Pancreas (tissue), 10 donors: ENCODE results near the gene ETV3L. TPM values are rescaled to one million over a fixed set of nuclear protein-coding genes. Genes with fewer than 3 reads are reported as not detected.
A peak's percentile ranks its signal among the peaks of the same experiment; 100 is the strongest.

Experiments used
- ATAC-seq, 4 donors: fragments of 200-7000 bp; cut with Tn5 transposase; one replicate each; pipeline versions ENCODE4 v1.8.0 to v1.9.1; 2020; ENCODE audit warnings: mild to moderate bottlenecking in 4 of 4, moderate library complexity in 4 of 4
- DNase-seq, 6 donors: peaks; one replicate each; pipeline ENCODE4 v3.0.0-alpha.2; 2020
- FAIRE-seq: peaks from 2 replicates; lab custom pipeline; 2012; peaks lifted over from hg19 to GRCh38; lab: Jason Lieb, UNC
- H3K27ac ChIP-seq, 4 donors: fragments of 200-600 bp; sonication (generic); 1 replicate in 3 of 4; 2 replicates in 1 of 4; pipeline versions ENCODE4 v1.5.0 to v1.8.0; 2020
- H3K27me3 ChIP-seq, 4 donors: fragments of 200-600 bp; one replicate each; pipeline ENCODE4 v1.8.0; 2021
- H3K36me3 ChIP-seq, 3 donors: fragments of 200-600 bp; sonication (generic) in 1 of 3; one replicate each; pipeline versions ENCODE4 v1.5.0 to v1.8.0; 2020 to 2021
- H3K4me1 ChIP-seq, 3 donors: fragments of 200-600 bp; one replicate each; pipeline ENCODE4 v1.8.0; 2021
- H3K4me3 ChIP-seq, 4 donors: fragments of 200-600 bp; sonication (generic) in 2 of 4; one replicate each; pipeline versions ENCODE4 v1.5.0 to v1.8.0; 2020 to 2021
- H3K9me3 ChIP-seq, 4 donors: fragments of 200-600 bp; one replicate each; pipeline ENCODE4 v1.8.0; 2021
- CTCF ChIP-seq, 4 donors: fragments of 200-600 bp; sonication (generic) in 3 of 4; IDR thresholded peaks; one replicate each; pipeline versions ENCODE4 v1.5.0 to v1.8.0; 2021; ENCODE audit warnings: antibody characterized with exemption in 4 of 4
- WGBS, 2 donors: extraction: QIAGEN DNeasy Blood & Tissue Kit; methylation state at CpG; one replicate each; pipeline ENCODE4 v1.1.7; 2013; 5-methylcytosine and 5-hydroxymethylcytosine counted together
- intact Hi-C, 3 donors: fragments of 100-400 bp; cut with DNase I; formaldehyde crosslinking; loops; one replicate each; pipeline versions ENCODE4 v1.11.1 to v1.14.2; 2022
- polyA plus RNA-seq, 2 donors: library from polyadenylated mRNA; stranded (reverse); fragments of 200-250 nt; gene quantifications; one replicate each; pipeline ENCODE4 v1.2.3, GENCODE V29; 2013
- total RNA-seq, 6 donors: library from RNA; stranded (reverse); fragmentation: NEBNext Ultra II Directional in 4 of 6; extraction: Animal tissue kit (Norgen Biotek cat#: 25700) in 4 of 6; gene quantifications; one replicate each; pipeline versions ENCODE4 v1.2.1 to v1.2.4, GENCODE V29; 2021 to 2023
- donor health status: healthy with polysubstance abuse.
- donor health status: DM: no; HTN: no; CAD: no; lungs with moderate emphysema.
- donor health status: DM: no; HTN: no; CAD: no.
- donor health status: control.
- donor health status: control.
- donor health status: Bipolar disorder and iron deficiency.
- donor health status: DM: yes; HTN: yes; CAD: no.
- donor health status: DM: no; HTN: no; CAD: no.
- donor health status: DM: no; HTN: no; CAD: no.
- donor health status: DM: yes; HTN: yes; CAD: no.

Gene ETV3L
- total and polyA plus RNA-seq, 8 donors = 0.14 TPM; not detected in 7

- H3K27me3 ChIP-seq = no peaks in the 10 kb centered on the region
- intact Hi-C loops = no loop called here
- no peak overlapping the region for H3K27ac ChIP-seq
- H3K4me3 ChIP-seq = peak overlapping the region in 2 of 4 donors; percentile 60 to 70
- no peak for TF ChIP-seq CTCF (IDR thresholded peaks at IDR 0.05)
- FAIRE-seq (no peak), ATAC-seq (no peak), DNase-seq (no peak)
- peaks cover 22 to 31% (median 31%) of the 10 kb centered on the region in 3 donors for H3K4me1 ChIP-seq
- H3K36me3 ChIP-seq = no peaks in the 10 kb centered on the region
- 30 to 38% methylated on average over 6 of the region's 6 CpGs for WGBS, 2 donors
- H3K9me3 ChIP-seq = no peaks in the 10 kb centered on the region
Observed at GRCh38 chr1:157044326-157044725, 55.3 kb downstream of the ETV3L start.

- no peak for ATAC-seq
- intact Hi-C loops = no loop called here
- H3K4me3 ChIP-seq = peak overlapping the region in 2 of 4 donors; percentile 60 to 70
Observed at GRCh38 chr1:157043685-157044084, 55.9 kb downstream of the ETV3L start.

GRCh38 chr1:157042846-157043245, 56.8 kb downstream of the ETV3L start:
- ATAC-seq (no peak), DNase-seq (no peak), FAIRE-seq (no peak)
- Histone ChIP-seq H3K9me3 (no peaks in the 10 kb centered on the region), H3K27me3 (no peaks in the 10 kb centered on the region), H3K27ac (no peak overlapping the region), H3K36me3 (no peaks in the 10 kb centered on the region), H3K4me3 (peak overlapping the region in 2 of 4 donors; percentile 60 to 70), H3K4me1 (peaks cover 22 to 31% (median 31%) of the 10 kb centered on the region in 3 donors)
- WGBS, 2 donors = 45 to 47% methylated on average over 2 of the region's 2 CpGs
- intact Hi-C loops = no loop called here
- TF ChIP-seq CTCF (IDR thresholded peaks at IDR 0.05) = no peak

More at GRCh38 chr1:157043685-157044084, 55.9 kb downstream of the ETV3L start:
- Histone ChIP-seq H3K4me1 (peaks cover 22 to 31% (median 31%) of the 10 kb centered on the region in 3 donors), H3K27me3 (no peaks in the 10 kb centered on the region), H3K36me3 (no peaks in the 10 kb centered on the region), H3K27ac (no peak overlapping the region), H3K9me3 (no peaks in the 10 kb centered on the region)
- no peak for FAIRE-seq
- WGBS, 2 donors = 87 to 88% methylated on average over 2 of the region's 2 CpGs
- TF ChIP-seq CTCF (IDR thresholded peaks at IDR 0.05) = no peak
- DNase-seq = no peak

Other genes starting within 250 kb of the ETV3L start
- gene INSRR, start 240.7 kb downstream of the ETV3L start, total RNA-seq = under 1 TPM; 0.03 to 0.47 (median 0.09) TPM
- gene INSRR, start 240.7 kb downstream of the ETV3L start, polyA plus RNA-seq = under 1 TPM; 0.94 to 0.99 TPM
- gene NTRK1, start 238.9 kb downstream of the ETV3L start, total RNA-seq = under 1 TPM; 0.20 to 0.79 (median 0.35) TPM
- 1 to 10 TPM in 1 of 2 donors, under 1 TPM in 1; 0.99 to 1.1 TPM for gene NTRK1, start 238.9 kb downstream of the ETV3L start, polyA plus RNA-seq
- 1 to 10 TPM; 1.7 to 5.6 (median 2.8) TPM for gene PEAR1, start 206.1 kb downstream of the ETV3L start, total RNA-seq
- 1 to 10 TPM; 6.6 to 7.1 TPM for gene PEAR1, start 206.1 kb downstream of the ETV3L start, polyA plus RNA-seq
- not detected for gene LRRC71, start 179.2 kb downstream of the ETV3L start, total RNA-seq
- under 1 TPM; 0.30 to 0.59 TPM for gene LRRC71, start 179.2 kb downstream of the ETV3L start, polyA plus RNA-seq
- gene ARHGEF11, start 54.1 kb downstream of the ETV3L start, total RNA-seq = 10 to 100 TPM in 4 of 6 donors, 1 to 10 TPM in 2; 9.1 to 21.0 (median 11.7) TPM
- 10 to 100 TPM; 11.4 to 15.1 TPM for gene ARHGEF11, start 54.1 kb downstream of the ETV3L start, polyA plus RNA-seq
- gene ETV3, start 38.6 kb upstream of the ETV3L start, total RNA-seq = 10 to 100 TPM in 1 of 6 donors, 1 to 10 TPM in 5; 6.4 to 12.9 (median 8.3) TPM
- gene ETV3, start 38.6 kb upstream of the ETV3L start, polyA plus RNA-seq = 1 to 10 TPM; 2.9 to 3.5 TPM